ENCODE results near the gene ATRX.
"Not testable (repeated sequence)": the region's sequence is repeated elsewhere in the genome, so short reads cannot be mapped to it uniquely, and the experiment has no call there.

Gene ATRX

DNA sequence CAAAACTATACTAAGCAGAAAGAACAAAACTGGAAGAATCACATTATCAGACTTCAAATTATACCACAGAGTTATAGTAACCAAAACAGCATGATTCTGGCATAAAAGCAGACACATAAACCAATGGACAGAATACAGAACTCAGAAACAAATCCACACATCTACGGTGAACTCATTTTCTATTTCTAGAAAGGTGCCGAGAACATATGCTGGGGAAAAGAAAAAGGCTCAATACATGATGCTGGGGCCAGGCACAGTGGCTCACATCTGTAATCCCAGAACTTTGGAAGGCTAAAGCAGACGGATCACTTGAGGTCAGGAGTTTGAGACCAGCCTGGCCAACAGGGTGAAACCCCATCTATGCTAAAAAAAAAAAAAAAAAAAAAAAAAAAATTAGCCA lies 52.7 kb downstream of the ATRX start:
- TF ChIP-seq, protein P1, sequence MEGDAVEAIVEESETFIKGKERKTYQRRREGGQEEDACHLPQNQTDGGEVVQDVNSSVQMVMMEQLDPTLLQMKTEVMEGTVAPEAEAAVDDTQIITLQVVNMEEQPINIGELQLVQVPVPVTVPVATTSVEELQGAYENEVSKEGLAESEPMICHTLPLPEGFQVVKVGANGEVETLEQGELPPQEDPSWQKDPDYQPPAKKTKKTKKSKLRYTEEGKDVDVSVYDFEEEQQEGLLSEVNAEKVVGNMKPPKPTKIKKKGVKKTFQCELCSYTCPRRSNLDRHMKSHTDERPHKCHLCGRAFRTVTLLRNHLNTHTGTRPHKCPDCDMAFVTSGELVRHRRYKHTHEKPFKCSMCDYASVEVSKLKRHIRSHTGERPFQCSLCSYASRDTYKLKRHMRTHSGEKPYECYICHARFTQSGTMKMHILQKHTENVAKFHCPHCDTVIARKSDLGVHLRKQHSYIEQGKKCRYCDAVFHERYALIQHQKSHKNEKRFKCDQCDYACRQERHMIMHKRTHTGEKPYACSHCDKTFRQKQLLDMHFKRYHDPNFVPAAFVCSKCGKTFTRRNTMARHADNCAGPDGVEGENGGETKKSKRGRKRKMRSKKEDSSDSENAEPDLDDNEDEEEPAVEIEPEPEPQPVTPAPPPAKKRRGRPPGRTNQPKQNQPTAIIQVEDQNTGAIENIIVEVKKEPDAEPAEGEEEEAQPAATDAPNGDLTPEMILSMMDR (IDR thresholded peaks at IDR 0.05; ENCODE audit: control insufficient read depth, insufficient read depth, low read depth, low read length, missing control alignments) = no peak
- DNase-seq (ENCODE audit: low read depth) = no peak
- no peak overlapping the region for H3K4me3 ChIP-seq (ENCODE audit: control insufficient read depth, low read depth, low read length)

DNA sequence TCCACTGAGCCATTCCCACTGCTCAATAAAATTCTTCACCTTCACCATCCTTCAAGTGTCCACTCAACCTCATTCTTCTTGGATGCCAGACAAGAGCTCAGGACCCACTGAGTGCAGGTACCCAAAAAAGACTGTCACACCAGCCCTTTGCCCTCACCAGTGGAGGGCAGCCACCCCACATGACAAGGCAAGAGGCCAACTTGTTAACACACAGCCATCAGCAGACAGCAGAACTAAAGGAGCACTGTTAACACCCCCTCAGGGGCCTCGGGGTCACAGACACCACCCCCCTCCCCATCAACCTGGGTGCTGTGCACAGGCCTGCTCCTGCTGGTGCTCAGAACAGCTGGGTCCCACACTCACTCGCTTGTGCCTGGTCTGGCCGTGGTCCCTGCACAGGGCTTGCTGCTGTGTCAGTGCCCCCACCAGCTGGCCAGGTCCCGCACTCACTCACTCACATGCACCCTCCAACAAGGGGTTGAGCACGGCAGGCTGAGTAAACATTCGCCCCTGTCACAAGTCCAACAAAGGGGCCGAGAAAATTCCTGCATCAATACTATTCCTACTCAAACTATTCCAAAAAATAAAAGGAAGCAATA lies 54.1 kb downstream of the ATRX start:
- TF ChIP-seq, protein P1 (IDR thresholded peaks at IDR 0.05; ENCODE audit: control insufficient read depth, insufficient read depth, low read depth, low read length, missing control alignments) = no peak
- no peak overlapping the region for H3K4me3 ChIP-seq (ENCODE audit: control insufficient read depth, low read depth, low read length)
- no peak for DNase-seq (ENCODE audit: low read depth)

DNA sequence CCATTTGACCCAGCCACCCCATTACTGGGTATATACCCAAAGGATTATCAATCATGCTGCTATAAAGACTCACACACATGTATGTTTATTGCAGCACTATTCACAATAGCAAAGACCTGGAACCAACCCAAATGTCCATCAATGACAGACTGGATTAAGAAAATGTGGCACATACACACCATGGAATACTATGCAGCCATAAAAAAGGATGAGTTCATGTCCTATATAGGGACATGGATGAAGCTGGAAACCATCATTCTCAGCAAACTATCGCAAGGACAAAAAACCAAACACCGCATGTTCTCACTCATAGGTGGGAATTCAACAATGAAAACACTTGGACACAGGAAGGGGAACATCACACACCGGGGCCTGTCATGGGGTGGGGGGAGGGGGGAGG lies 59.9 kb downstream of the ATRX start:
- H3K4me3 ChIP-seq (ENCODE audit: control insufficient read depth, low read depth, low read length); DNase-seq (ENCODE audit: low read depth): not testable (repeated sequence)

DNA sequence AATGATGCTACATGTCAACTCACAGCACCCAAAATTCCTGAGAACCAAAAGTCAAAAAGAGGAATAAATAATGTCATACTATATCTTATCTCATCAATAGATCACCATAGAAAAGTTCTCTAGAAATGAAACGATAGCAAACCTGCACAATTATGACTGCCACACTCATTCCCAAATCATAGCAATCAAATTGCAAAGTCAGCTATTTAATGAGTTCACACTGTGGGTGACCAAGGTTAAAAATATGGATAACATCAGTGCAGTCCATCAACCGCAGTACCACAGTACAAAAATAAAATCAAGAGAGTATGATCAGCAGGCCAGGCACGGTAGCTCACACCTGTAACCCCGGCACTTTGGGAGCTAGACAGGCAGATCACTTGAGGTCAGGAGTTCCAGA lies 62.3 kb downstream of the ATRX start:
- no peak overlapping the region for H3K4me3 ChIP-seq (ENCODE audit: control insufficient read depth, low read depth, low read length)
- no peak for DNase-seq (ENCODE audit: low read depth)
- TF ChIP-seq, protein P1 (IDR thresholded peaks at IDR 0.05; ENCODE audit: control insufficient read depth, insufficient read depth, low read depth, low read length, missing control alignments) = no peak

DNA sequence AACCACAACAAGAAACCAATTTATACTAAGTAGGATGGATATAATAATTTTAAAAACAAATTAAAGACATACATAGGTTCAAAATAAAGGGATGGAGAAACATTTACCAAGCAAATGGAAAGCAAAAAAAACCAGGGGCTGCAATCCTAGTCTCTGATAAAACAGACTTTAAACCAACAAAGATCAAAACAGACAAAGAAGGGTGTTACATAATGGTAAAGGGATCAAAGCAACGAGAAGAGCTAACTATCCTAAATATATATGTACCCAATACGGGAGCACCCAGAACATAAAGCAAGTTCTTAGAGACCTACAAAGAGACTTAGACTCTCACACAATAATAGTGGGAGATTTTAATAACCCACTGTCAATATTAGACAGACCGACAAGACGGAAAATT lies 66.6 kb downstream of the ATRX start:
- H3K4me3 ChIP-seq (ENCODE audit: control insufficient read depth, low read depth, low read length) = no peak overlapping the region
- no peak for DNase-seq (ENCODE audit: low read depth)
- TF ChIP-seq, protein P1 (IDR thresholded peaks at IDR 0.05; ENCODE audit: control insufficient read depth, insufficient read depth, low read depth, low read length, missing control alignments) = no peak

DNA sequence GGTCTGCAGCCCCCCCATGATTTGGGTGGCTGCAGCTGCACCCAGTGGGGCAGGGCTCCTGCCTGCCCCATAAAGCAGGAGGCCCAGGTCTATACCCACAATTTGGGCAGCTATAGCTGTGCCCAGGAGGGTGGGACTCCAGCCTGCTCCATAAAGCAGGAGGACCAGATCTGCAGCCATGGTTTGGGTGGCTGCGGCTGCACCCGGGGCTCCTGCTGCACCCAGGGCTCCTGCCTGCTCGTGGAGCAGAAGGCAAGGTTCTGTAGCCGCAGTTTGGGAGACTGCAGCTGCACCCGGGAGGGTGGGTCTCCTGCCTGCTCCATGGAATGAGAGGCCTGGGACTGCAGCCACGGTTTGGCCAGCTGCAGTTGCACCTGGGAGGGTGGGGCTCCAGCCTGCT lies 81.1 kb downstream of the ATRX start:
- TF ChIP-seq, protein P1 (IDR thresholded peaks at IDR 0.05; ENCODE audit: control insufficient read depth, insufficient read depth, low read depth, low read length, missing control alignments) = no peak
- no peak overlapping the region for H3K4me3 ChIP-seq (ENCODE audit: control insufficient read depth, low read depth, low read length)
- DNase-seq (ENCODE audit: low read depth) = no peak

DNA sequence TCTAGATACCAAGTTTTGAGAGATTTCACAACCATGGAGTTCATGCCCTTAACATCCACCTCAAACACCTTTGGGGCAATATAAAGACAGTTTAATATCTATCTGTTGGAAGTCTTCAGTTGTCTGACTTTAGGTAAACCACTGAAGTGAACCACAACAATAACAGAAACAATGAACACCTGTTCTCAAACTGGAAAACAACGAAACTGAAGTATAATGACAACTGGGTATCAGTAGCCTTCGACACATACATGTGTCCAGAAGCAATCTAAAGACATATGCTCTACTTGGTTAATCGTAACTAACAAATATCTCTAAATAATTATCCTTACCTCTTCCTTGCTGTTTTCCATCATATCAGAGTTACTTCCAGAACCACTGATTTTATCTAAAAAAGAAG lies 87.8 kb downstream of the ATRX start:
- no peak overlapping the region for H3K4me3 ChIP-seq (ENCODE audit: control insufficient read depth, low read depth, low read length)
- no peak for DNase-seq (ENCODE audit: low read depth)
- TF ChIP-seq, protein P1 (IDR thresholded peaks at IDR 0.05; ENCODE audit: control insufficient read depth, insufficient read depth, low read depth, low read length, missing control alignments) = no peak
